K562 (cell line): ENCODE results near the gene MYO1H. TPM values are rescaled to one million over a fixed set of nuclear protein-coding genes. Genes with fewer than 3 reads are reported as not detected.

Experiments used
- ATAC-seq: fragments of 200-7000 bp; cut with Tn5 transposase; 3 replicates; pipeline ENCODE4 v1.9.1; 2020; ENCODE audit warnings: moderate library complexity
- BruUV-seq: library from RNA; stranded (reverse); fragments of 400-500 nt; replicated peaks from 2 replicates; lab custom pipeline; 2021; lab: Mats Ljungman, UMichigan
- CTCF ChIA-PET: fragments of 300-600 bp; formaldehyde crosslinking; extraction: SDS; loops from one replicate; lab custom pipeline; 2021; ENCODE audit warnings: low intra/inter-chr PET ratio; lab: Yijun Ruan, JAX
- POLR2A ChIA-PET: fragments of 300-600, 350-650 bp; sonication (Branson Sonifier 250); formaldehyde crosslinking; extraction: SDS; loops from one replicate; lab custom pipeline; 2021; ENCODE audit warnings: antibody characterized with exemption, inconsistent platforms; lab: Yijun Ruan, JAX
- DNase-seq, 4 experiments: peaks; one replicate each; pipeline versions ENCODE4 v3.0.0 to v3.0.0-alpha.2; 2011 to 2018; ENCODE audit warnings: low spot score in 3 of 4, mixed read lengths in 3 of 4; ENCODE audit errors: extremely low read depth in 1 of 4
- FAIRE-seq: peaks from 2 replicates; lab custom pipeline; 2011; peaks lifted over from hg19 to GRCh38; lab: Jason Lieb, UNC
- H2AFZ ChIP-seq: 2 replicates; pipeline ENCODE4 v1.6.0; 2011; ENCODE audit warnings: low read depth, low read length, control low read depth, inconsistent platforms
- H3K27ac ChIP-seq: fragments of 200-600 bp; 3 replicates; pipeline ENCODE4 v1.8.0; 2011; ENCODE audit warnings: low read depth, mild to moderate bottlenecking, control low read depth, inconsistent platforms, low read length, moderate library complexity, mixed read lengths; ENCODE audit errors: extremely low read depth
- H3K27me3 ChIP-seq, 2 experiments: fragments of 300-600 bp in 1 of 2; 2 replicates in 1 of 2; 3 replicates in 1 of 2; pipeline versions ENCODE4 v1.6.0 to v1.8.0; 2011; ENCODE audit warnings: inconsistent platforms in 2 of 2, low read length in 2 of 2, mild to moderate bottlenecking in 1 of 2, mixed read lengths in 1 of 2, moderate library complexity in 1 of 2; ENCODE audit not compliant: control insufficient read depth in 2 of 2, insufficient read depth in 2 of 2
- H3K36me3 ChIP-seq: fragments of 300-600 bp; 3 replicates; pipeline ENCODE4 v1.8.0; 2011; ENCODE audit warnings: mild to moderate bottlenecking, low read length, inconsistent platforms; ENCODE audit not compliant: control insufficient read depth, insufficient read depth
- H3K4me1 ChIP-seq, 2 experiments: fragments of 200-600 bp in 1 of 2; replicated peaks in 1 of 2; 2 replicates in 1 of 2; 3 replicates in 1 of 2; pipeline versions ENCODE4 v1.5.1 to v1.8.0; 2011; ENCODE audit warnings: inconsistent platforms in 2 of 2, low read length in 2 of 2, mild to moderate bottlenecking in 1 of 2, mixed read lengths in 1 of 2, moderate library complexity in 1 of 2; ENCODE audit not compliant: control insufficient read depth in 2 of 2, insufficient read depth in 2 of 2
- H3K4me2 ChIP-seq: 2 replicates; pipeline ENCODE4 v1.6.1; 2011; ENCODE audit warnings: low read length, control low read depth, inconsistent platforms, mixed read lengths; ENCODE audit not compliant: insufficient read depth
- H3K4me3 ChIP-seq: fragments of 200-600 bp; sonication (generic), shearing (Covaris generic); 2 replicates; pipeline ENCODE4 v1.5.1; 2016; ENCODE audit warnings: control low read depth, inconsistent platforms
- H3K79me2 ChIP-seq: fragments of 200-600 bp; 3 replicates; pipeline ENCODE4 v1.8.0; 2011; ENCODE audit warnings: low read length, inconsistent platforms; ENCODE audit not compliant: control insufficient read depth, insufficient read depth
- H3K9ac ChIP-seq, 2 experiments: 2 replicates each; pipeline versions ENCODE4 v1.6.0 to v1.6.1; 2011; ENCODE audit warnings: low read depth in 2 of 2, low read length in 2 of 2, control low read depth in 1 of 2, inconsistent platforms in 1 of 2, mild to moderate bottlenecking in 1 of 2, mixed read lengths in 1 of 2; ENCODE audit not compliant: insufficient read depth in 1 of 2
- H3K9me1 ChIP-seq: one replicate; pipeline ENCODE4 v1.6.0; 2011; ENCODE audit warnings: inconsistent platforms, mild to moderate bottlenecking, low read length, moderate library complexity; ENCODE audit not compliant: control insufficient read depth, insufficient read depth
- H3K9me3 ChIP-seq: replicated peaks from 2 replicates; pipeline ENCODE4 v1.5.1; 2011; ENCODE audit warnings: low read depth, low read length, inconsistent platforms; ENCODE audit not compliant: control insufficient read depth, insufficient read depth
- H4K20me1 ChIP-seq: replicated peaks from 2 replicates; pipeline ENCODE4 v1.6.1; 2011; ENCODE audit warnings: low read length, inconsistent platforms, mixed read lengths; ENCODE audit not compliant: control insufficient read depth, insufficient read depth
- CCNT2 ChIP-seq: IDR thresholded peaks from 2 replicates; pipeline ENCODE4 v1.6.1; 2011; ENCODE audit warnings: borderline replicate concordance, low read depth, mild to moderate bottlenecking, moderate library complexity, mixed read lengths, low read length; ENCODE audit not compliant: insufficient read length; ENCODE audit errors: extremely low read depth
- E2F4 ChIP-seq: sonication (generic); formaldehyde crosslinking; IDR thresholded peaks from 2 replicates; pipeline ENCODE4 v1.8.0; 2022; ENCODE audit warnings: mild to moderate bottlenecking, low read depth, missing genetic modification reagents
- HDAC2 ChIP-seq: fragments of 450-650 bp; IDR thresholded peaks from 2 replicates; pipeline ENCODE4 v1.6.1; 2016; ENCODE audit warnings: mild to moderate bottlenecking
- HMG20B ChIP-seq: fragments of 250-450 bp; sonication (Bioruptor Pico); IDR thresholded peaks from 2 replicates; pipeline ENCODE4 v1.5.0; 2021; ENCODE audit warnings: mild to moderate bottlenecking
- MEF2D ChIP-seq: conservative IDR thresholded peaks from 2 replicates; pipeline ENCODE4 v1.6.1; 2016; ENCODE audit warnings: low read depth, missing genetic modification characterization, missing compliant biosample characterization
- NFRKB ChIP-seq: fragments of 450-650 bp; IDR thresholded peaks from 2 replicates; pipeline ENCODE4 v1.6.1; 2016; ENCODE audit warnings: low read depth
- RBM25 ChIP-seq: fragments of 200-400 bp; formaldehyde crosslinking; IDR thresholded peaks from 2 replicates; pipeline ENCODE4 v1.6.1; 2018; ENCODE audit warnings: low read length, low read depth, moderate library complexity; ENCODE audit not compliant: severe bottlenecking
- SP2 ChIP-seq: IDR thresholded peaks from 2 replicates; pipeline ENCODE4 v1.6.1; 2011; ENCODE audit warnings: mild to moderate bottlenecking, low read depth, low read length, moderate library complexity; ENCODE audit not compliant: poor library complexity, severe bottlenecking; ENCODE audit errors: extremely low read depth
- STAT5A ChIP-seq: IDR thresholded peaks from 2 replicates; pipeline ENCODE4 v1.6.1; 2012; ENCODE audit warnings: low read length, inconsistent platforms, borderline replicate concordance
- THRAP3 ChIP-seq: fragments of 450-650 bp; IDR thresholded peaks from 2 replicates; pipeline ENCODE4 v1.6.1; 2016; ENCODE audit warnings: mild to moderate bottlenecking, inconsistent platforms, borderline replicate concordance
- TOE1 ChIP-seq, 2 experiments: fragments of 450-650 bp in 1 of 2; sonication (generic) in 1 of 2; formaldehyde crosslinking in 1 of 2; IDR thresholded peaks; 2 replicates each; pipeline versions ENCODE4 v1.7.1 to v1.8.0; 2016 to 2022; ENCODE audit warnings: borderline replicate concordance in 2 of 2, mild to moderate bottlenecking in 2 of 2, antibody characterized with exemption in 1 of 2, inconsistent platforms in 1 of 2, low read depth in 1 of 2, missing genetic modification reagents in 1 of 2, moderate library complexity in 1 of 2
- ZNF121 ChIP-seq: sonication (generic); formaldehyde crosslinking; conservative IDR thresholded peaks from 2 replicates; pipeline ENCODE4 v1.8.0; 2022; ENCODE audit warnings: missing genetic modification reagents
- WGBS: fragments of 100-300 bp; shearing (Covaris generic); methylation state at CpG from one replicate; pipeline ENCODE4 v1.1.6; 2016; ENCODE audit warnings: low coverage, mixed read lengths; ENCODE audit not compliant: insufficient coverage; ENCODE audit errors: missing lambda C conversion rate; 5-methylcytosine and 5-hydroxymethylcytosine counted together
- in situ Hi-C: fragments of 300-500 bp; cut with MboI; formaldehyde crosslinking; loops from 4 replicates; pipeline ENCODE4 v1.15.0; 2018; ENCODE audit warnings: inconsistent platforms, mixed read lengths
- intact Hi-C: fragments of 100-400 bp; cut with micrococcal nuclease; formaldehyde crosslinking; loops from 2 replicates; pipeline ENCODE4 v1.14.2; 2022
- polyA plus RNA-seq, 8 experiments: library from polyadenylated mRNA; depleted of rRNA in 4 of 8; stranded (reverse) in 5 of 8; unstranded in 3 of 8; fragments of >200 nt; fragmentation: Nextera tagmentation in 2 of 8; fragmentation: Illumina TruSeq in 1 of 8; extraction: Ambion mirVana in 2 of 8; extraction: Trizol in 1 of 8; gene quantifications; 2 replicates each; pipeline versions ENCODE4 v1.2.1 to v1.2.3, GENCODE V29; 2011 to 2014; ENCODE audit warnings: inconsistent platforms in 1 of 8, missing spikeins in 1 of 8
- total RNA-seq, 7 experiments: library from RNA; depleted of rRNA in 6 of 7; stranded (reverse); fragments of >200 nt in 6 of 7; fragmentation: Illumina TruSeq in 2 of 7; extraction: Trizol in 2 of 7; gene quantifications; 2 replicates each; pipeline versions ENCODE4 v1.2.1 to v1.2.3, GENCODE V29; 2011 to 2021; ENCODE audit warnings: low replicate concordance in 1 of 7

Gene MYO1H
- total and polyA plus RNA-seq, 9 of the 15 experiments (the other 6 are each of a cell fraction or from before 2014, with no cell fraction given): not detected

- Histone ChIP-seq H3K4me1 (no peaks in the 10 kb centered on the region), H3K27me3 (no peaks in the 10 kb centered on the region), H4K20me1 (no peaks in the 10 kb centered on the region), H3K9me3 (no peaks in the 10 kb centered on the region; the same call in 1 of the 2 replicates), H3K27ac (no peak overlapping the region), H3K79me2 (no peaks in the 10 kb centered on the region), H3K4me2 (no peak overlapping the region), H3K9ac (no peak overlapping the region), H2AFZ (no peak overlapping the region), H3K4me3 (no peak overlapping the region), H3K36me3 (peaks cover 58% of the 10 kb centered on the region; the same call in 2 of the 3 replicates), H3K9me1 (no peaks in the 10 kb centered on the region)
- no peak for FAIRE-seq
- in situ Hi-C loops (no loop called here), intact Hi-C loops (no loop called here)
- POLR2A ChIA-PET: interaction anchor here (1.0 kb wide), 1 partner anchor 17 kb away, joined by 3 read pairs; the partner anchor contains the start of genes KCTD10 and UBE3B
- no peak for TF ChIP-seq CCNT2
- peak; percentile 51 for TF ChIP-seq RBM25
- TF ChIP-seq ZNF121 (CRISPR knock-in tag): 0 out of 2 replicates have a peak, but pooled peaks have one; percentile 9
- BruUV-seq: no TSS peak
- DNase-seq: no peak
- CTCF ChIA-PET: interaction anchor here (0.7 kb wide), 1 partner anchor 281 kb away, joined by 3 read pairs; no protein-coding TSS in a partner anchor
- 75% methylated on average over 1 of the region's 1 CpG for WGBS
- ATAC-seq: no peak
Measured at GRCh38 chr12:109493938-109494337, 146.2 kb downstream of the MYO1H start.

DNA sequence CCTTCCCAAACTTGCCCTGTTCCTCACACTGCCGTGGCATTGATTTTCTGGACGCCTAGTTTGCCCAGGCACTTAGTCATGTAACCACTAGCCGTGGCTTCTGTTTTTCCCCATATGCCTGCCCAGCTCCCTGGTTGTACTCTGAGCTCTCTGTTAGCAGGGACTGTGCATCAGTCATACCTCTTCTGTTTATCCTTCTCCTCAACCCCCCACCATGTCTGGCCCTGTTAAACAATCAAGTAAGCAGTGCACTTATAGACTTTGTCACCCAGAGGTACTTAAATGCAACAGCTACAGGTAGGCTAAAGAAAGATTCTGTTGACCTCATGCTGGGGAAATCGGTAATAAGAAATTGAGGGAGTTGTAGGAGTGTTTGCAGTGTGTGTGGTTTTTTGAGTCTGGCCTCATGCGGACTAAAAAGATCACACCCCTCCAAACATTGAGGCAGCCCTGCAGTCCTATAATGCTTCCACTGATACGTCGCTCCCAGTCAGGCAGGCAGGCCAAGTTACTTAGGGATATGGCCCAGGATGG is 146.7 kb downstream of the MYO1H start:
- Histone ChIP-seq H3K9ac (no peak overlapping the region), H3K27me3 (no peaks in the 10 kb centered on the region), H3K4me1 (no peaks in the 10 kb centered on the region), H3K36me3 (peaks cover 58% of the 10 kb centered on the region; the same call in 2 of the 3 replicates), H2AFZ (no peak overlapping the region), H3K4me3 (no peak overlapping the region), H3K4me2 (no peak overlapping the region), H3K9me3 (no peaks in the 10 kb centered on the region; the same call in 1 of the 2 replicates), H3K27ac (no peak overlapping the region), H4K20me1 (no peaks in the 10 kb centered on the region), H3K9me1 (no peaks in the 10 kb centered on the region), H3K79me2 (no peaks in the 10 kb centered on the region)
- in situ Hi-C loops (no loop called here), intact Hi-C loops (no loop called here)
- BruUV-seq: no TSS peak
- WGBS: 82% methylated on average over 7 of the region's 7 CpGs
- ATAC-seq: no peak
- ChIA-PET POLR2A (no interaction called here), CTCF (no interaction called here)
- no peak for DNase-seq
- FAIRE-seq: no peak
- TF ChIP-seq SP2: no peak
- no peak for TF ChIP-seq E2F4 (CRISPR knock-in tag)
- no peak for TF ChIP-seq HMG20B (CRISPR knock-in tag)
- TF ChIP-seq THRAP3: no peak
- no peak for TF ChIP-seq HDAC2
- no peak for TF ChIP-seq NFRKB
- TF ChIP-seq TOE1 (IDR thresholded peaks at IDR 0.05; ENCODE audit: borderline replicate concordance): no peak
- no peak for TF ChIP-seq TOE1 (CRISPR knock-in tag; IDR thresholded peaks at IDR 0.05; ENCODE audit: borderline replicate concordance, low read depth)
- TF ChIP-seq STAT5A: no peak
- TF ChIP-seq MEF2D (tag): no peak
